ENCODE data around the gene TMEM272. TPM values are rescaled to one million over a fixed set of nuclear protein-coding genes. Genes with fewer than 3 reads are reported as not detected.

Gene TMEM272
- total and polyA plus RNA-seq, 2 donors (not counting 3 experiments of a cell fraction or from before 2014, with no cell fraction given): not detected

DNA sequence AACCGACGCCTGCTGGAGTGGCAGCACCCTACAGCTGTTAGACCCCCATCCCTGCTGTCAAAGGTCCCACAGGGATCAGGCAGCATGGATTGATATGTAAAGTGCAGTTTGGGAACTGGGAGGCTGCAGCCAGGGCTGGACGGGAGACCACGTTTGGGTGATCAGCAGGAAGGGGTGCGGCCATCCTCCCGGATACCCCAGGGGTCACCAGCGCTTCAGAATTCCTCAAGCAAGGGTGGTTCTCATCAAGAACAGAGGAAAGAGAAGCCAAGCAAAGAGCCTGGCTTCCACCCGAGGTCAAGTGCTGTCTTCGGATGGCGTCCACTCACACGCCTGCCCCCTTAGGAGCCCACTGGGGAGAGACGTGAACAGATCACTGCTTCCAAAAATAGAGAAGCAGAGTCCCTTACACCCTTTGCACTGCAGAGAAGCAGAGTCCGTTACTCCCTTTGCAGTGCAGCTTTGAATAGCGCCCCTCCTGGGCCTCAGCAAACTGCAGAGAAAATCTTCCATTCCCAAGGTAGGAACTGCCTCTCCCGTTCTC is 76.5 kb downstream of the TMEM272 start:
- CTCF ChIA-PET: interaction anchor here (0.9 kb wide), 1 partner anchor 103 kb away, joined by 3 read pairs; no protein-coding TSS in a partner anchor
- TF ChIP-seq POLR2A (IDR thresholded peaks at IDR 0.05; ENCODE audit: low read depth, low read length): no peak
- no peak for TF ChIP-seq MYC (IDR thresholded peaks at IDR 0.05; ENCODE audit: low read depth, low read length)
- no peak for TF ChIP-seq EZH2 (IDR thresholded peaks at IDR 0.05; ENCODE audit: borderline replicate concordance, low read depth, low read length, severe bottlenecking)
- TF ChIP-seq JUN (IDR thresholded peaks at IDR 0.05; ENCODE audit: borderline replicate concordance, insufficient read depth, insufficient read length, low read depth): no peak
- no peak for TF ChIP-seq FOS (IDR thresholded peaks at IDR 0.05; ENCODE audit: borderline replicate concordance, insufficient read depth, low read length)
- TF ChIP-seq GATA2 (IDR thresholded peaks at IDR 0.05; ENCODE audit: insufficient read depth, insufficient read length, low read depth, low read length): no peak
- TF ChIP-seq, protein P1, sequence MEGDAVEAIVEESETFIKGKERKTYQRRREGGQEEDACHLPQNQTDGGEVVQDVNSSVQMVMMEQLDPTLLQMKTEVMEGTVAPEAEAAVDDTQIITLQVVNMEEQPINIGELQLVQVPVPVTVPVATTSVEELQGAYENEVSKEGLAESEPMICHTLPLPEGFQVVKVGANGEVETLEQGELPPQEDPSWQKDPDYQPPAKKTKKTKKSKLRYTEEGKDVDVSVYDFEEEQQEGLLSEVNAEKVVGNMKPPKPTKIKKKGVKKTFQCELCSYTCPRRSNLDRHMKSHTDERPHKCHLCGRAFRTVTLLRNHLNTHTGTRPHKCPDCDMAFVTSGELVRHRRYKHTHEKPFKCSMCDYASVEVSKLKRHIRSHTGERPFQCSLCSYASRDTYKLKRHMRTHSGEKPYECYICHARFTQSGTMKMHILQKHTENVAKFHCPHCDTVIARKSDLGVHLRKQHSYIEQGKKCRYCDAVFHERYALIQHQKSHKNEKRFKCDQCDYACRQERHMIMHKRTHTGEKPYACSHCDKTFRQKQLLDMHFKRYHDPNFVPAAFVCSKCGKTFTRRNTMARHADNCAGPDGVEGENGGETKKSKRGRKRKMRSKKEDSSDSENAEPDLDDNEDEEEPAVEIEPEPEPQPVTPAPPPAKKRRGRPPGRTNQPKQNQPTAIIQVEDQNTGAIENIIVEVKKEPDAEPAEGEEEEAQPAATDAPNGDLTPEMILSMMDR (IDR thresholded peaks at IDR 0.05; ENCODE audit: extremely low read depth in 1 of 2, insufficient read depth in 1 of 2, low read depth in 1 of 2, low read length in 2 of 2): no peak
- TF ChIP-seq POLR2AphosphoS5 (IDR thresholded peaks at IDR 0.05; ENCODE audit: insufficient read depth, low read depth, low read length): no peak
- TF ChIP-seq, protein P2, sequence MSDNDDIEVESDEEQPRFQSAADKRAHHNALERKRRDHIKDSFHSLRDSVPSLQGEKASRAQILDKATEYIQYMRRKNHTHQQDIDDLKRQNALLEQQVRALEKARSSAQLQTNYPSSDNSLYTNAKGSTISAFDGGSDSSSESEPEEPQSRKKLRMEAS (IDR thresholded peaks at IDR 0.05; ENCODE audit: insufficient read depth, insufficient read length): no peak
- no peaks in the 10 kb centered on the region for H3K9me3 ChIP-seq (replicated peaks; ENCODE audit: control insufficient read depth, insufficient read depth, low read length)

More for the DNA sequence above, 76.5 kb downstream of the TMEM272 start:
- peaks cover 11% of the 10 kb centered on the region for H3K4me1 ChIP-seq (ENCODE audit: control insufficient read depth, extremely low read depth, insufficient read depth, low read length)
- POLR2A ChIA-PET: no interaction called here
- DNase-seq (ENCODE audit: low read depth, low spot score) (no peak), FAIRE-seq (no peak)
- H3K4me3 ChIP-seq (replicated peaks in 1 of 3; ENCODE audit: insufficient read depth in 1 of 3, low read depth in 1 of 3, low read length in 3 of 3): no peak overlapping the region
- no peak overlapping the region for H2AFZ ChIP-seq (ENCODE audit: low read depth, low read length)
- no peak overlapping the region for H3K9ac ChIP-seq (replicated peaks; ENCODE audit: extremely low read depth, insufficient read depth, low read length)
- H3K79me2 ChIP-seq (ENCODE audit: control insufficient read depth, insufficient read depth, low read length): no peaks in the 10 kb centered on the region
- H3K4me2 ChIP-seq (ENCODE audit: insufficient read depth, low read length): no peak overlapping the region
- H3K9me1 ChIP-seq (replicated peaks; ENCODE audit: control insufficient read depth, extremely low read depth, insufficient read depth, low read length): no peaks in the 10 kb centered on the region
- intact Hi-C loops (cut with micrococcal nuclease) (loop anchor here (10.0 kb wide), 1 partner anchor 184 kb away; the partner anchor contains the start of gene WDFY2), dilution Hi-C loops (cut with MboI; ENCODE audit: extremely low pct_ligation_motif_present, low sequenced_read_pairs) (no loop called here)
- no peaks in the 10 kb centered on the region for H4K20me1 ChIP-seq (replicated peaks; ENCODE audit: control insufficient read depth, extremely low read depth, insufficient read depth, low read length)
- no peaks in the 10 kb centered on the region for H3K27me3 ChIP-seq (ENCODE audit: control insufficient read depth in 2 of 2, insufficient read depth in 2 of 2, low read length in 2 of 2)
- BruUV-seq (replicated peaks): no TSS peak
- H3K27ac ChIP-seq (ENCODE audit: insufficient read depth, low read depth, low read length): no peak overlapping the region
- H3K36me3 ChIP-seq (ENCODE audit: control insufficient read depth in 2 of 2, extremely low read depth in 1 of 2, insufficient read depth in 2 of 2, low read length in 2 of 2): no peaks in the 10 kb centered on the region

All from endothelial cell of umbilical vein (primary cell).